Sciatic nerve (tissue), 2 donors: ENCODE results near the gene MINK1. TPM values are rescaled to one million over a fixed set of nuclear protein-coding genes. Genes with fewer than 3 reads are reported as not detected.
"Not testable (repeated sequence)": the region's sequence is repeated elsewhere in the genome, so short reads cannot be mapped to it uniquely, and the experiment has no call there.

ENCODE experiments used
- ATAC-seq: fragments of 200-7000 bp; cut with Tn5 transposase; one replicate; pipeline ENCODE4 v1.9.1; 2020; ENCODE audit warnings: mild to moderate bottlenecking, moderate library complexity
- DNase-seq: peaks from one replicate; pipeline ENCODE4 v3.0.0-alpha.2; 2020; ENCODE audit warnings: low spot score
- intact Hi-C: fragments of 100-400 bp; cut with DNase I; formaldehyde crosslinking; loops from one replicate; pipeline ENCODE4 v1.14.2; 2022
- total RNA-seq: library from RNA; stranded (reverse); fragmentation: NEBNext Ultra II Directional; extraction: Animal tissue kit (Norgen Biotek cat#: 25700); gene quantifications from one replicate; pipeline ENCODE4 v1.2.1, GENCODE V29; 2021
- donor health status: DM: no; HTN: no; CAD: no.
- donor health status: DM: no; HTN: no; CAD: no.

MINK1 gene
- total RNA-seq, 1 donor from 2014 or later, result 95.0 TPM

DNA sequence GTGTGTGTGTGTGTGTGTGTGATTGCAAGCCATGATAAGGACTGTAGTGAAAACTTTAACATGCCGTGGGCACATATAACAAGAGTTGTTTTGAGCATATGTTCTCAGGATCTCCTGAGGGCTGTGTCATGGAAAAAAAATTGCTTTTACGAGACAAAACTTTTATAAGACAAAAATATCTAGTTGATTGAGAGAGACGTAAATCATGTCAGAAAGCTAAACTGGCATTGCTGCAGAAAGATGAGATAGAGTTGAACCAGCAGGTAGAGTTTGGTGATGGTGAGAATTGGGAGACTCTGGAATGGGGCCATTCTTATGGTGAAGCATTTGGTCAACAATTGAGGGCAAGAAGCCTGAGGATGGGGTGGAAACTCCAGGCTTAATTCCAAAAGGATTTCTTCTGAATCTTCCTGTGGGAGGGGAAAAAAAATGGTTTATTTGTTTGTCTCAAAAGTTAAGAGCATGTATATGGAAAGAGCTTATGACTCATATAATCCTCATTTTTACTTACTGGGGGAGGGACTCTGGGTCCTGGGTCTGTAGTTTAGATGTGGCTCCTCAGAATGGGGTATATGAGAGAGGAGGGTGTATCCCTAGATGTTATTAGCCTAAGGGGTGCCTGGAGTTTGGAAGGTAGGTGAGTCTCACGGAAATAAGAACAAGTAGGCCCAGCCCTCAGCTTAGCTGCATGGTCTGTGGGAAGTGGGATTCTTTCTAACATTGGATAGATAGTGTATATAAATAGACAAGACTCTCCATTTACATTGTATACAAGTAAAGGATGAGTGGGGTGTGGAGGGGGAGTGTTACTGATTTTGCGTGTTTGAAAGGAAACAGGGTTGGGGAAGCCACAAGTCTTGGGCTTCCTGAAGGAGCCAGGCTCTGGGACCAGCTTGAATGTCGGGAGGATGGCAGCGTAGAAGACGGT, 7.1 kb downstream of the MINK1 start:
- intact Hi-C loops, result no loop called here
- DNase-seq (no peak), ATAC-seq (no peak)

DNA sequence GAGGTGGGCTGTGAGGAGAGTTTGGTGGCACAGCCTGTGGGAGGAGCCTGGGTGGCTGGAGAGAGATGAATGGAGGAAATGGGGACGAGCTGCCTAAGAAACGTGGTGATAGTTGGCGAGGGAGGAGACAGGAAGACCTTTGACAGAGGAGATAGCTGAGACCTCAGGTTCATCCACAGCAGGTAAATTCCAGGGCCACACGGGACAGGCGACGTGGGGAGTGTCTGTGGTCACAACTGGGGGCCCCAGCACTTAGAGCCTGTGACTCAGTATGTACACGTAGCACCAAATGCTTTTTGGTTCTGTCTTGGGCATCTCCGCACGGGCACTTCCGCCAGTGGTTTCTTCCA, 7.7 kb downstream of the MINK1 start:
- ATAC-seq (no peak), DNase-seq (no peak)
- intact Hi-C loops, result no loop called here

DNA sequence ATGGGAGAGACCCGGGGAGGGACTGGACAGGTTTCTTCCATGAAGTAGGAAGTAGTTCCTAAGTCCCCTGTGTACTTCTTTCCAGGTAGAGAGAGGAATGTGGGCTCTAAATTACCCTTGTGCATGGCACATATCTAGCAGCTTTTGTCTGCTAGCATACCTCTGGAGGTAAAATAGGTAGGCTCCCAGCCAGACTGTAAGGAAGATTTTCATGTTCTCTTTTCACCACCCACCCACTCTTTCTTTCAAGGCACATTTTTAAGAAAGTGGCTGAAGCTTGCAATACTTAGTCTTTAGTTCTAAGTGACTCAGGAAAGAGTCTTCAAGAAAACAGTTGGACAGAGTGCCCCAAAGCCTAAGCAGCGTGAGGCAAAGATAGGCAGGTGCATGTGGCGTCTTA, 9.2 kb downstream of the MINK1 start:
- DNase-seq, result no peak
- no peak for ATAC-seq
- intact Hi-C loops, result no loop called here

DNA sequence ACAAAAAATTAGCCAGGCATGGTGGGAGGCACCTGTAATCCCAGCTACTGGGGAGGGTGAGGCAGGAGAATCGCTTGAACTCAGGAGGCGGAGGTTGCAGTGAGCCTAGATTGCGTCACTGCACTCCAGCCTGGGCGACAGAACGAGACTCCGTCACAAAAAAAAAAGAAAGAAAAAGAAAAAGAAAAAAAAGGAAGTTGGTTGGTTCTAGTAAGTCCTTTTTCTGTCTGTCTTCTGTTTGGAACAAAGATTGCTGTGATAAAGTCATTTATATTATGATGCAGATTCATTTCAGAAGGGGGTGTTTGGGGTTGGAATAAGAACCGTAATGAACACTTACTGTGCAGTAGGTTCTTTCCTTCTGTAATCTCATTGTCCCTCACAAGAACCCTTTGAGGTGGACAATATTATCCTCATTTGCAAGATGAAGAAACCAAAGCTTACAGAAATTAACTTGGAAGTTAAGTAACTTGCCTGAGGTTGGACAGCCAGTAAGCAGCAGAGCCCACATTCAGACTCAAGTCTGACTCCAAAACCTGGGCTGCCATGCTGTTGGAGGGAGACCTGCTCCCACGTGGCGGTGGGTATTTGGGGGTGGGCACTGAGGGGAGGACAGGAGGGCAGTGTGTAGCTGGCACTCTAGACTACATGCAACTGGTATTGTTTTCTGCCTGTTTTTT, 10.3 kb downstream of the MINK1 start:
- DNase-seq (no peak), ATAC-seq (no peak)
- intact Hi-C loops, result no loop called here

DNA sequence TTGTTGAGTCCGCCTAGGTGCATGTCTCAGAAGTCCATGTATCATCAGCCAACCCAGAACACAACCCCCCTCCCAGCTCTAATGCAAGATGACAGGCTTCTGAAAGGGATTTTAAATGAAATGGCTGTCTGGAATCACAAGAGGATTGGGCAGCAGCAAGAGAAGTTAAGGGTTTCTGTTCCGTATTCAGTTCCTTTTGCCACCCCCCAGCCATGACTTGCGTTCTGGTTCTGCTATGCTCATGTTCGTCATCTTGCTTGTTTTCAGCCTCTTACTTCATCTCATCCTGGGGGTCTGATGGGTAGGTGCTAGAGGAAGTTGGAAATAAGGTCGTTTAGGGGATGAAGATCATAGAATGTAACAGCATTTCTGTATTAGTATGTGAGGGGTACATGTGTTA, 12.0 kb downstream of the MINK1 start:
- intact Hi-C loops, result loop anchor here (5.0 kb wide), 1 partner anchor 37 kb away; no protein-coding TSS in a partner anchor
- ATAC-seq (peak; percentile 52), DNase-seq (no peak)

DNA sequence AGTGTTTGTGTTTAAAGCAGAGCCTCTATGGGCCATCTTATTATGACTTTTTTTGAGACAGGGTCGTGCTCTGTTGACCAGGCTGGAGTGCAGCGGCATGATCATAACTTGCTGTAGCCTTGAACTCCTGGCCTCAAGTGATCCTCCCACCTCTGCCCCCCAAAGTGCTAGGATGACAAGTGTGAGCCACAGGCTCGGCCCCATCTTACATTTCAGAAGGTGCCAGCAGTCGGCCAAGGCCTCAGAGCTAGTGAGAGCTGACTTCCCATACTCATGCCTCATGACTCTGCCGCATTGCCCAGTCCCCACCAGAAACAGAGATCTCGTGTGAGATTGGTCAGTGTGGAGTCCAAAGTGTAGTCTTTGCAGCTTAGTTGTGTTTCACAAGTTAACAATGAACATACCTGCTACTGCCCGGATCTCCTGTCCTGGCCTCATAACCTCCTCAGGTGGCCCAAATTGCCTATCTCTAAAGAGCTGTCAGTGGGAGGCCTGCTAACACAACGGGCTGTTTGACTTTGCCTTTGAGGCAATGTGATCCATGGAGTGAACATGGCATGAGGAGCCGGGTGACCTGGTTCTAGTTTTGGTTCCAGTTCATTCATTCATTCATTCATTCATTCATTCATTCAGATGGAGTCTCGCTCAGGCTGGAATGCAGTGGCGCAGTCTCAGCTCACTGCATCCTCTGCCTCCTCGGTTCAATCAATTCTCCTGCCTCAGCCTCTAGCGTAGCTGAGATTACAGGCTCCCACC, 13.7 kb downstream of the MINK1 start:
- ATAC-seq (no peak), DNase-seq (no peak)
- intact Hi-C loops, result loop anchor here (5.0 kb wide), 1 partner anchor 35 kb away; no protein-coding TSS in a partner anchor

DNA sequence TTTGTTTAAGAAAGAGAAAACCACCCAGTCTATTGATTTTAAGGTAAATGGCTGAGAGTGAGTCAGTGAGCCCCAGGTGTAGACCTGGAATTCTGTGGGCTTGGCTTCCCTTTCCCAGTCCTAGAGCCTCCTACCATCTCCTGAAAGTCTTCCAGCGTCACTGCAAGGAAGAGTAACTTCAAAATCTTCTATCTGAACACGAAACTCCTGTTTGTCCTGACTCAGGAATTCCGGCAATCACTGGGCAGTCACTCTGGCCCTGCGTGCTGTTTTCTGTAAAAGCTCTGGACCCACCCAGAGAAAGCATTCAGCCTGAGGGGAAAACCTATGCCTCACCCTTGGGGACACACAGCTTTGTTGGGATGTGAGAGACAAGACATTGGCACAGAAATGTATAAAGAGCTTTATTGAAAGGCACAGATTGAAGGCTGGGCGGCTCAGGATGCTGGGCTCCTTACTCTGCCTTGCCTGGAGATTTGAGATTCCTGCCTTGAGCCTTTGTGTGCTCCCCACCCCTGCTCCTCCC, 15.9 kb downstream of the MINK1 start:
- ATAC-seq (no peak), DNase-seq (no peak)
- intact Hi-C loops, result loop anchor here (5.0 kb wide), 1 partner anchor 33 kb away; no protein-coding TSS in a partner anchor

DNA sequence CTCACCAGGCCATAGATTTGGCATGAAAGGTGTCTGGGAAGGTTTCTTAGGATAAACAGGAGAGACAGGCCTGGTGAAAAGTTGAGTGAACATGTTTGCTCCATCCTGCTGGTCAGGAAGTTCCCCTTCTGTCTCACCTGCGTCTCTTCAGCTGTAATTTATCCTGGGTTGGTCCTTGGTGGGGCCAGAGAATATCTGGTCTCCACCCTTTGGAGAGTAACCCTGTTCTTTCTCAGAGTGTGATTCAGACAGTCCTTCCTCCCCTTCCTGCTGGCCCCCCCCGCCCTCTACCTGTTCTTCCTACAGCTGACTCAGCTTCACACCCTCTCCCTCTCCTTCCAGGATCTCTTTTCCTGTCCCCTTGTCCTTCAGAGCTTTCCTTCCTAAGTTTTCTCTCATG, 17.1 kb downstream of the MINK1 start:
- intact Hi-C loops, result no loop called here
- no peak for DNase-seq
- no peak for ATAC-seq

DNA sequence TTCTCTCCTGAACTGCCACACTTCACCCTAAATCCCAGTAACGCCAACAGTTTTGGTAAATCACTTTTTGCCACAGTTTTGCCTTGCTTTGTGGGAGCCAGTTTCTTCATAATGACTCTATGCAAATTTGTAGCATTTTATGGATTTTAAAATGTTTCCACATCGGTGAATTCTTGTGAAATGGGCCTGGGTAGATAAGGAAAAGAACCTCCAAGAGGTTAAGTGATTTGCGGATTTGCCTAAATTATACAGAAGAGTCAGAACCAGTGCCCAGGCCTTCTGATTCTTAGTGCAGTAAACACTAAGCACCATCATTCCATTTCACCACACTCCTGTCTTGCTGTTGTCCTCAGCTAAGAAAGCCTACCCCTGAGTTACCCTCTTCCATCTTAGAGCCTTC, 17.9 kb downstream of the MINK1 start:
- DNase-seq, result no peak
- no peak for ATAC-seq
- intact Hi-C loops, result no loop called here

DNA sequence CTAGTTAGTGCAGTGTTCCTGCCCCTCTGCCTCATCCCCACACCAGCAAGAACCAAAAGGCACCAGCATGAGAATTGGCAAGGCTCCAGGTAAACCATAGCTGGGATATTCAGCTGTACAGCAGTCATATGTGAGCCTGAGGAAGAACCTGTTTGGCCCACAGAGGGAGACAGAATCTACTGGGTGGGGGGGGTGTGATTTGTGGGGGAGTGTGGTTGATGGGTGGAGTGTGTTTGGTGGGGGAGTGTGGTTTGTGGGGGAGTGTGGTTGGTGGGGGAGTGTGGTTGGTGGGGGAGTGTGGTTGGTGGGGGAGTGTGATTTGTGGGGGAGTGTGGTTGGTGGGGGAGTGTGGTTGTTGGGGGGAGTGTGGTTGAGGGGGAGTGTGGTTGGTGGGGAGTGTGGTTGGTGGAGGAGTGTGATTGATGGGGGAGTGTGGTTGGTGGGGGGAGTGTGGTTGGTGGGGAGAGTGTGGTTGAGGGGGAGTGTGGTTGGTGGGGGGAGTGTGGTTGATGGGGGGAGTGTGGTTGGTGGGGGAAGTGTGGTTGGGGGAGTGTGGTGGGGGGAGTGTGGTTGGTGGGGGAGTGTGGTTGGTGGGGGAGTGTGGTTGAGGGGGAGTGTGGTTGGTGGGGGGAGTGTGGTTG, 19.5 kb downstream of the MINK1 start:
- ATAC-seq (no peak), DNase-seq (no peak)
- intact Hi-C loops, result no loop called here

DNA sequence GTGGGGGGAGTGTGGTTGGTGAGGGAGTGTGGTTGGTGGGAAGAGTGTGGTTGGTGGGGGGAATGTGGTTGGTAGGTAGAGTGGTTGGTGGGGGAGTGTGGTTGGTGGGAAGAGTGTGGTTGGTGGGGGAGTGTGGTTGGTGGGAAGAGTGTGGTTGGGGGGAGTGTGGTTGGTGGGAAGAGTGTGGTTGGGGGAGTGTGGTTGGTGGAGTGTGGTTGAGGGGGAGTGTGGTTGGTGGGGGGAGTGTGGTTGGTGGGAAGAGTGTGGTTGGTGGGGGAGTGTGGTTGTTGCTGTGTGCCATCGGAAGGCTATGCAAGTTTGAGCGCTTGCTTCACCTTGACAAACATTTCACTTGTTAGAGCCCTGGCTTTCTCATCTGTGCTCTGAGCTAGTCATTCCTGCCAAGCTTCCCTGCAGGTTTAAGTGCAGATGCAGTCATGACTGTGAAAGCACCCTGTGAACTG, 20.1 kb downstream of the MINK1 start:
- no peak for ATAC-seq
- DNase-seq, result no peak
- intact Hi-C loops, result no loop called here

DNA sequence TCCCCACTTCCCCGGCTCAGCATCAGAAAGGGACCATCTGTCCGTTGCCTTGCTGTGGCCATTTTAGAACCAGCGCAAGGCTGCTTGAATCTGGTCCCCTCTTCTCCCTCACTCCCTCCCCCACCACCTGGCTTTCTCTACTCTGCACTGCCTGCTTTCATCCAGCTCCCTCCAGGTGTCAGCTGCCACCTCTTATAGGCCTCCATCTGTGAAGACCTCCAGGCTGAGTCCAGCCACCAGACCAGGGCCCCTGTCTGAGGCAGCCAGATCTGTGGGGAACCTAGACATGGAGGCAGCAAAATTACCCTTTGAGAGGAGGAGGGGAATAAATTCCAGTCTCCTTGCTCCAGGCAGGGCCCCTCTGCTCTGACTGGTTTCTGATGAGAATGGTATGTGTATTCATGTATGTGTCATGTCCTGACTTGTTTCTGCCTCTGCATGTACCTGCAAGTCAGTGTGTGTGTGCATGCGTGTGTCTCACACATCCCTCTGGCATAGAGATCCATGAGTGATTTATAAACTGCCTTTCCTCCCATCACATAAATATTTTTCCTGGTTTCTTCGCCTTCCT, 21.1 kb downstream of the MINK1 start:
- DNase-seq, result no peak

DNA sequence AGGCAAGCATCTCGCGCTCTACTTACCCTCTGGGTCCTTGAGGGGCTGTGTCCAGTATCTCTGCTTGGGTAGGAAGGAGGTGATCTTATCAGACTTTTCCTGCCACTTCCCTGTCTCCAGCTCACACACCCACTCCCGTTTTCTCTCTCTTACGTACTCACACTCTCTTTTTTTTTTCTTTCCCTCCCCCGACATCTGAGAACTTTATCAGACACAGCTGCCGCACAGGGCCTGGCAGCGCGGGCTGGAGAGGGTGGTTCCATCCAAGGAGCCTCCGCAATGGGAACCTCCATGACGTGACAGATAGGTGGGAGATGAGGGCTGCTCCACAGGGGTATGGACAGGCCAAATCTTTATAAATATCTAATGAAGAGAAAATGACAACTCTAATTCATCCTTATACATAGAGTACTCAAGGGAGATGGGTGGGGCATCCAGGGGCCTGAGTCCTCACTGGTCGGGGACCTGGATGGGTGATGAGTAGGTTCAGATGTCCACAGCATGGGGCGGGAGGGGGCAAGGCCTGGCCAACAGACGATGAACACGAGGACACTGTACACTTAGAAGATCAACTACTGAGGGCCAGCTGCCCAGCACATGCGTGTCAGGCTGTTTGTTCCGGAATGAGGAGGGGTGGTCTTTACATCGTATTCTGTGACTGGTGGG, 23.3 kb downstream of the MINK1 start:
- ATAC-seq (no peak), DNase-seq (no peak)
- intact Hi-C loops, result no loop called here

More for the DNA sequence above, 21.1 kb downstream of the MINK1 start:
- no peak for ATAC-seq
- intact Hi-C loops, result no loop called here

DNA sequence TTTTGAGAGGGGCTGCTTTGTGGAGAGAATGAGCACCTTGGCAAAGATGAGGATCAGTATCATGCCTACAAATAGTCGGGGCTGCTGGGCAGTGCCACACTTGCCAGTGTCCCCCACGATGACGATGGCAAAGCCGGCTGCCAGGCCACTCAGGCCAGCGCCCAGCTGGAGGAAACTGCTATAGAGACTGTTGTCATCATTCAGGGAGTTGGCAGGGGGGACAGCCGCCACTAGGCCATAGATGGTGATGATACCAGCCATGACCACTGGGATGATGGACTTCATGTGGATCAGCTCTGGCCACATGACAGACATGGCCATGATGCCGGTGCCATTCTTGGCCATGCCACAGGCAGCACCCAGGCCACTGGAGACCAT, 23.8 kb downstream of the MINK1 start:
- no peak for DNase-seq
- no peak for ATAC-seq
- intact Hi-C loops, result no loop called here

DNA sequence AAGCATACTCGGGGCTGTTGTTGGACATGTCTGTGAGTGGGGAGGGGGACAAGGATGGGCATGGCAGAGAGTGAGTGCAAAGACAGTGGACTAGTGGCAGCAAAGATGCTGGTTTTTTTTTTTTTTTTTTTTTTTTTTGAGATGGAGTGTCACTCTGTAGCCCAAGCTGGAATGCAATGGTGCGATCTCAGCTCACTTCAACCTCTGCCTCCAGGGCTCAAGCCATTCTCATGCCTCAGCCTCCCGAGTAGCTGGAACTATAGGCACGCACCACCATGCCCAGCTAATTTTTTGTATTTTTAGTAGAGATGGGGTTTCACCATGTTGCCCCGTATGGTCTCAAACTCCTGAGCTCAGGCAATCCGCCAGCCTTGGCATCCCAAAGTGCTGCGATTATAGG, 24.2 kb downstream of the MINK1 start:
- DNase-seq, intact Hi-C loops, ATAC-seq: not testable (repeated sequence)

DNA sequence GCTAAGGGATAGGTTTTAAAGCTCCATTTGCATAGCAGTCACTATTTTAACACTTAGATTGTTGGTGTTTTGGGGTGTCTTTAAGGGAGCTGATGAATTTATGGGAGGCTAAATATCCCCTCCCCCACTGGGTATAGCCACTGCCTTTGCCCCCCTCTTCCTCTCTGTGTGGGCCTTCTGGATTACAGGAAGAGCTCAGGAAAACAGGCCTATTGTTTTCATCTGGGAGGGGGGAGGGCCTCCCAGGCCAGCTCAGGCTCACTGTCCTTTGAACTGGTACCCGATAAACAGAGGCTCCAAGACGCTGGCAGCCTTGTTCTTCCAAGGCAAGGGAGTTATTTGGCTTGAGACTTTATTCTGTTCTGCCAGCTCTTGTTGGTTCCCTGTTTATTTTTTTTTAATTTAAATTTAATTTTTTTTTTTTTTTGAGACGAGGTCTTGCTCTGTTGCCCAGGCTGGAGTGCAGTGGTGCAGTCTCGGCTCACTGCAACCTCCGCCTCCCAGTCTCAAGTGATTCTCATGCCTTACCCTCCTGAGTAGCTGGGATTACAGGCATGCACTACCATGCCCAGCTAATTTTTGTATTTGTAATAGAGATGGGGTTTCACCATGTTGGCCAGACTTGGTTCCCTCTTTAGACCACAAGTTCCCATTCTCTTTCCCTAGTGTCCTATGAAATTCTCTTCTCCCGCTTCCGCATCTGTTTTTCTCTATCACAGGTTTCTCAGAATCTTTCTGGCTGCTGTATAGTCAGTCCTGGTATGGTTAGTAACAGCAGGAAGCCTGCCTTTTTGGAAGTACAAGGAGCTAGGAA, 25.1 kb downstream of the MINK1 start:
- ATAC-seq (peak; percentile 88), DNase-seq (no peak)
- intact Hi-C loops, result no loop called here

DNA sequence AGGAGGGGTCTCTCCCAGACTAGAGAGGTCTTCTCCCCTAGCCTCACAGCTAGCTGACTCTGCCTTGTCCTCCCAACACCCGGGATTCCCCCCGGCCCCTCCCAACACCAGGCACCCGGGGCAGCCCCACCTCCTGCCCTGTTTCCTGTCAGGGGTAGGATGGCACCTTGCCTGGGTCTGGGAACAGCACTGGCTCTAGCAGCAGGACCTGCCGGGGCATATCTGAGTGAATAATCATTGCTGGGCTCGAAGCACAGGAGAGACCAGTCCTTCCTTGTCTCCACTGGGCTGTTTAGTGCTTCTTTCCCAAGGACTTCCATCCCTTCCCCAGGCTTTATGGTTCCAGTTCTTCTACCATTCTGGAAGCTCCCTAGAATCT, 25.7 kb downstream of the MINK1 start:
- DNase-seq, result no peak
- intact Hi-C loops, result no loop called here
- peak; percentile 38 for ATAC-seq
